Nucleus accumbens (tissue), 56 donors: Measurements from ENCODE around the gene CLEC4D.
"Not testable (repeated sequence)": the region's sequence is repeated elsewhere in the genome, so short reads cannot be mapped to it uniquely, and the experiment has no call there.

ENCODE experiments used
- DNase-seq, 56 donors: peaks; one replicate each; lab custom pipeline; 2025; lab: John Stamatoyannopoulos, UW

Gene CLEC4D

GRCh38 chr12:8527250-8528130 is 14.2 kb downstream of the CLEC4D start:
- no peak for DNase-seq

GRCh38 chr12:8532045-8532444 is 18.7 kb downstream of the CLEC4D start:
- DNase-seq: no peak

- DNase-seq: not testable (repeated sequence)
Measured at GRCh38 chr12:8537820-8538219, 24.5 kb downstream of the CLEC4D start.

- DNase-seq: not testable (repeated sequence)
Measured at GRCh38 chr12:8540831-8541230, 27.5 kb downstream of the CLEC4D start, which contains the start of gene CLEC4E. TSS of gene CLEC4E (minus strand) at chr12:8540905. CDS start at chr12:8540797, 108 bp downstream.

GRCh38 chr12:8541562-8541961 is 28.3 kb downstream of the CLEC4D start:
- no peak for DNase-seq

GRCh38 chr12:8544295-8544694 is 31.0 kb downstream of the CLEC4D start:
- DNase-seq: peak in 45 of 56 donors; percentile 1 to 82 (median 30)

- no peak for DNase-seq
Measured at GRCh38 chr12:8546591-8546990, 33.3 kb downstream of the CLEC4D start.

GRCh38 chr12:8547645-8548044 is 34.3 kb downstream of the CLEC4D start:
- no peak for DNase-seq

- DNase-seq: no peak
Measured at GRCh38 chr12:8548192-8548591, 34.9 kb downstream of the CLEC4D start.

GRCh38 chr12:8549381-8549780 is 36.1 kb downstream of the CLEC4D start:
- no peak for DNase-seq

GRCh38 chr12:8553088-8553627 is 39.9 kb downstream of the CLEC4D start:
- DNase-seq: no peak

- DNase-seq: no peak
Measured at GRCh38 chr12:8554451-8555195, 41.3 kb downstream of the CLEC4D start.

- DNase-seq: no peak
Measured at GRCh38 chr12:8556531-8557097, 43.3 kb downstream of the CLEC4D start.

GRCh38 chr12:8559676-8560075 is 46.4 kb downstream of the CLEC4D start:
- no peak for DNase-seq

GRCh38 chr12:8561011-8561410 is 47.7 kb downstream of the CLEC4D start:
- no peak for DNase-seq

- no peak for DNase-seq
Measured at GRCh38 chr12:8562310-8562709, 49.0 kb downstream of the CLEC4D start.

- DNase-seq: no peak
Measured at GRCh38 chr12:8563356-8563755, 50.1 kb downstream of the CLEC4D start.

- peak in 9 of 56 donors; percentile 0 to 15 (median 3) for DNase-seq
Measured at GRCh38 chr12:8564656-8565055, 51.4 kb downstream of the CLEC4D start.

- DNase-seq: not testable (repeated sequence)
Measured at GRCh38 chr12:8566052-8566451, 52.7 kb downstream of the CLEC4D start.

- DNase-seq: no peak
Measured at GRCh38 chr12:8566525-8566924, 53.2 kb downstream of the CLEC4D start.
